Sigmoid colon (tissue), 3 donors: Measurements from ENCODE around the gene CEP128.

ENCODE experiments used
- CTCF ChIP-seq, 4 experiments: fragments of 450-650 bp in 3 of 4; fragments of 200-600 bp in 1 of 4; IDR thresholded peaks; one replicate each; pipeline ENCODE4 v1.5.1; 2016 to 2019; ENCODE audit warnings: antibody characterized with exemption in 4 of 4, mild to moderate bottlenecking in 3 of 4, moderate library complexity in 2 of 4
- POLR2A ChIP-seq, 2 donors: fragments of 450-650 bp; IDR thresholded peaks; one replicate each; pipeline ENCODE4 v1.6.1; 2016; ENCODE audit warnings: antibody characterized with exemption in 2 of 2, mild to moderate bottlenecking in 2 of 2, moderate library complexity in 2 of 2

- no peak for TF ChIP-seq CTCF (IDR thresholded peaks at IDR 0.05)
- no peak for TF ChIP-seq POLR2A (IDR thresholded peaks at IDR 0.05)
Measured at GRCh38 chr14:80637756-80638619, 303.6 kb downstream of the CEP128 start.
